ENCODE results near the gene C14orf93.

GRCh38 chr14:23018107-23018506 lies 8.2 kb upstream of the C14orf93 start:
- no peak for TF ChIP-seq CTCF (conservative IDR thresholded peaks at IDR 0.05; ENCODE audit: low read length)
- no peak for TF ChIP-seq EZH2phosphoT487 (IDR thresholded peaks at IDR 0.05; ENCODE audit: borderline replicate concordance)
